COR-L47 (cell line): ENCODE measurements around the gene APOBEC3A.
"Not testable (repeated sequence)": the region's sequence is repeated elsewhere in the genome, so short reads cannot be mapped to it uniquely, and the experiment has no call there.

Source experiments
- DNase-seq: peaks from one replicate; lab custom pipeline; 2025; lab: John Stamatoyannopoulos, UW

The APOBEC3A gene

DNA sequence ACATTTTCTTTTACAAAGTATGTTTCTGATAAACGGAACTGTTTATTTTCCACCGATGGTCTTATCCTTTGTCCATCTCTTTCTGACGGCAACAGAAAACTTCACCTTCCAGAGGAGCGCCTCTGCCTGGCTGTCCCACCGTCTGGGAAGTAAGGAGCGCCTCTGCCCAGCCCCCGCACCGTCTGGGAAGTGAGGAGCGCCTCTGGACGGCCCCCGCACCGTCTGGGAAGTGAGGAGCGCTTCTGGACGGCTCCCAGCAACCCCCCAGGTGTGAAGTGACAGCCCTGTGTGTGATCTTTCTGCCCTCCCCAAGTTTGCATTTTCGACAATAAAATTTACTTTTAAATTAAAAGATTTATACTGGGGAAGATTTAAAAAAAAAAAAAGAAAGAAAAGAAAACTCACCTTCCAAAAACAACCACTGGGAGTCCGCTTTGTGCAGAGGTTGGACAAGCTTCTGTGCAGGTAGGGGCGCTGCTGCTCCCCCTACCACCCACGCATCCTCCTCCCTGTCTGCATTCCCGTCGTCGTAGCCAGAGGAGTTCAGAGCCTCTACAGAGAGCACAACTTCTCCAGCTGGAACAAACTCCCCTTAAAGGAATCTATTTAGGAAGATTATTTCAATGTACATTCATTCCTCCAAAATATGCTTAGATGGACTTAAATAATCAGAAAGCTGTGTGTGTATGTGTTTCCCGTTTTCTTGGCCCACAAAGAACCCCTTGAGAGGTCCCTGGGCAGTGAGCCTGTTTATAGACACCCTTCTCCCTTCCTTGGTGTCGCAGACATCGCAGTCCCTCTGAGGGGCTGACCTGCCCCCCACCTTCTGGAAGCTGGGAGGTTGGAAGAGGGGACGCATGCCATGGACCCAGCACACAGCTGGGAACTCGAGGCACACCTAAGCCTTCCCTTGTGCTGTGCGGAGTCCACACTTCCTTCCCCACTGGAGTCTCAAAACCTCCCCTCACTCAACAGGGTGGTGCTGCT lies 23.9 kb downstream of the APOBEC3A start:
- no peak for DNase-seq

DNA sequence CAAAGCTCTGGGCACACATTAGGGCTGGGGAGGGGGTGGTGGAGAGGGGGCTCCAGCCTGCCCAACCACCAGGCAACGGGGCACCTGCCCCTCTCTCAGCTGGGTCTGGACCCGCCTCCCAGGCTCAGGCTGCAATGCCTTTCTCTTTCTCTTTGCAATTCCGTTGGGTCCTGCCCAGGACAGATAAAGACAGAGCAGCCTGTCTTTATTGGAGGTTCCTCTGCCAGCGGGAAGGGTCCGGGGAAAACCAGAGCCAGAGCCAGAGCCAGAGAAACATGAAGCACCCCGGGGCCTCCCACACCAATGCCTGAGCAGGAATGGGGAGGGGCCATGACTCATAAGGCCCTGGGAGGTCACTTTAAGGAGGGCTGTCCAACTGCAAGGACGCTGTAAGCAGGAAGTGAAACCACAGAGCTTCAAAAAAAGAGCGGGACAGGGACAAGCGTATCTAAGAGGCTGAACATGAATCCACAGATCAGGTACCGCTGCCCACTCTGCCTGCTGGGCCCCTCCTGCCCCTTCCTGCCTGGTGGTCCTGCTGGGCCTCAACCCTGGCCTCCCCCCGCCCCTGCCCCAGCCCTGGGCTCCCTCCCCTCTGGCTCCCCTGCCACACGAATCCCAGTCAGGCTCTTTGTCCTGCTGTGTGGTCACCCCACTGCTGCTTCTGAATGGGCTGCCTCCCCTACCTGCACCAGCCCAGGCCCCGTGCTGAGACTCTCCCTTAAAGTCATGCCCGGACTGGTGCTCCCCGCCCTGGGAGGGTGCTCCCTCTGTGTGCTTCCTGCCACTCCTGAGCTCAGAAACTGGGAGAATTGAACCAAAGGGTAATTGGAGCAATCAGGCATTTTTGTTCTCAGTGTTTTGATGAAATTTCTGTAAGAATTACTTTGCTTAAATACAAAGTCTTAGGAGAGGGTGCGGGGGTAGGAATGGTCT lies 24.9 kb downstream of the APOBEC3A start, which contains the start of gene APOBEC3B:
Gene APOBEC3B (plus strand): TSS at position 356 of the 936 bp plus-strand sequence. CDS start 107 bp downstream, at position 463.
- peak; percentile 8 for DNase-seq

DNA sequence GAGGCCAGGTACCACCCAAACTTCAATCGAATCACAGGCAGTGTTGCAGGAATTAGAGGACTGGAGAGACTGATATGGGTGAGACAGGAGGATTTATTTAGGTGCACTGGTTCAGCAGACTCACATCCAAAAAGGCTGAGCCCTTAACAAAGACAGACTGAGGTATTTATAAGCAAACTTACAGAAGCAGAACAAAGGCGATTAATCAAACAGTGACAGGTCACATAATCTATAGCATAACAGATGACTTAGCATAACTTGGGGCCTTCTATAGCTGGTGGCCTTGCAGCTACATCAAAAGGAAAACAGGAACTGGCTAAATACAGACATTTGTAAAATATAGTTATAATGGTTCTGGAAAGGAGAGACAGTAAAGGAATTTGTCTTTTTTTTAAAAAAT lies 26.8 kb downstream of the APOBEC3A start:
- no peak for DNase-seq

GRCh38 chr22:38984784-38985757 lies 27.7 kb downstream of the APOBEC3A start:
- DNase-seq: not testable (repeated sequence)

DNA sequence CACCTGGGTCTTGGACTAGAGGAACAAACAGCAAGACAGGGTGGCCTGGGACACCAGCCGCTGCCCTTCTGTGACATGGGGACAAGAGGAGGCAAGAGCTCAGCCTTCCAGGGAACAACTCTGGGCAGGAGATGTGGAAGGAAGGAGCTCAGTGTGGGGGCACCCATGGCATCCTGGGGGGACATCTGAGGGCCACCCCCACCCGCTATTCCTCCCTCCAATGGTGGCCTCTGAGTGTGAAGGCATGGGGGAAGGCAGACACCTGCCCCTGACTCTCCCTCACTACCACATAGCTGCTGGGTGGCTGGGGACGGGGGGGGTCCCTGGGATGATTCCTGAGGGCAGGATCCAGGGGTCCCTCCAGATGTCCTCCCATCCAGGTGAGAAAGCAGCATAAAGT lies 29.2 kb downstream of the APOBEC3A start:
- no peak for DNase-seq

DNA sequence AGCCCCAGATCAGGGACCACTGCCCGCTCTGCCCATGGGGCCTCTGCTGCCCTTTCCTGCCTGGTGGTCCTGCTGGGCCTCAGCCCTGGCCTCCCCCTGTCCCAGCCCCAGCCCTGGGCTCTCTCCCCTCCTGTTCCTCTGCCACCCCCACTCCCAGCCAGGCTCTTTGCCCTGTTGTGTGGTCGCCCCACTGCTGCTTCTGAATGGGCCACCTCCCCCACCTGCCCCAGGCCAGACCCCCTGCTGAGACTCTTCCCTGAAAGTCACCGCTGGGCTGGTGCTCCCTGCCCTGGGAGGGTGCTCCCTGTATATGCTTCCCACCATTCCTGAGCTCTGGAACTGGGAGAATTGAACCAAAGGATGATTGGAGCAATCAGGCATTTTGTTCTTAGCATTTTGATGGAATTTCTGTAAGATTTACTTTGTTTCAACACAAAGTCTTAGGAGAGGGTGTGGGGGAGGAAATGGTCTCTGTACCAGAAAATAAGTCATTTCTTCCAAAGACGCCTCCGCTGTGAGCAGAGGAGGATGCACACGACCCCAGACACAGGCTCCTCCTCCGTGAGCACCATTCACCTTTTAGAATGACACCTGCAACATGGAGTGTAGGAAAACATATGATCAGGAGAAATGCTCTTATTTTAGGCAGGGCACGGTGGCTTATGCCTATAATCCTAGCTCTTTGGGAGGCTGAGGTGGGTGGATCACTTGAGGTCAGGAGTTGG lies 29.9 kb downstream of the APOBEC3A start:
- DNase-seq: no peak

DNA sequence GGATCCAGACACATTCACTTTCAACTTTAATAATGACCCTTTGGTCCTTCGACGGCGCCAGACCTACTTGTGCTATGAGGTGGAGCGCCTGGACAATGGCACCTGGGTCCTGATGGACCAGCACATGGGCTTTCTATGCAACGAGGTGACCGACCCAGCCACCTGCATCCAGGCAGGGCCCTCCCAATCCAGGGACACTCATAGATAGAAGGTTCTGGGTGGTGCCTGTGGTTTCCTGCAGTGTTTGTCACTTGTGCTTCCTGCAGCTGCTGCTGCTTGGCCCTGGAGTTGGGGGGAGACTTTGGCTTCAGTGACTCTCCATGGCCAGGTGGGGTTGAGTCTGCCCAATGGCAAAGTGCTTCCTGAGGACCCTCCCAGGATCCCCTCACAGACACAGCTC lies 32.1 kb downstream of the APOBEC3A start:
- DNase-seq: no peak

DNA sequence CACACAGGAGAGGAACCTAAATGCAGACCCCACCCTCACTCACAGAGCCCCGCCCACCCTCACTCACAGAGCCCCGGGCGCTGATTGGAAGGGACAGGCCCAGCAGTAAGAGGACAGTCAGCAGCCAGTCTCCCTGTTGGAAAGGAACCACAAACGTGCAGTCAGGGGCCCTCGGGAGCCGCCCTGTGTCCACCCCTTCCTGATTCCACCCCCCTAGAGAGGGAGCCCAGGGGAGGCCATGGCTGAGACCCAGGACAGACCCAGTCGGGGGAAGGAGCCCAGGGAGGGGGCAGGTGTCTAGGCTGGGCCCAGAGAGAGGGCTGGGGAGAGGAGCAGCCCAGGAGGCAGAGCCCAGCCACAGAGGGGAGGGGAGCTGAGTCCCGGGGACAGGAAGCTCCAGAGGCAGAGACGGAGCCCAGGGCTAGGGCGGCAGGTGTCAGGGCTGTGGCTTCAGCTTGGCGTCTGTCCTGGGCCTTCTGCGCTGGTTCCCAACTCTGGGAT lies 35.5 kb downstream of the APOBEC3A start:
- not testable (repeated sequence) for DNase-seq

GRCh38 chr22:38996105-38996504 lies 38.7 kb downstream of the APOBEC3A start:
- no peak for DNase-seq

DNA sequence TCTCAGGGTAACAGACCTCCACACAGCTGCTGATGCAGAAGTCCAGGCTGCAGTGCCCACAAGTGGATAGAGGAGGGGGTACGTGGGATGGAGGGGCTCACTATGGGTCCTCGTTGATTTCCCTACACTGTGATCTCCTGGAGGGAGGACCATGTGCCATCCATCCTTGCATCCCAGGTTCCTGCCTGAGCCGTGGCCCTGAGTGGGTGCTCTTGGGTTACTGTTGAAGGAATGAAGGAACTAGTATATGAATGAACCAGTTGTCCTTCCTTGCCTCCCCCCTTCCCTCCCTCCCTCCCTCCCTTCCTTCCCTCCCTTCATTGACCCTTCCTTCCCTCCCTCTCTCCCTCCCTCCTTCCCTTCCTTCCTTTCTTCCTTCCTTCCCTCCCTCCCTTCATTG lies 40.1 kb downstream of the APOBEC3A start:
- DNase-seq: no peak

DNA sequence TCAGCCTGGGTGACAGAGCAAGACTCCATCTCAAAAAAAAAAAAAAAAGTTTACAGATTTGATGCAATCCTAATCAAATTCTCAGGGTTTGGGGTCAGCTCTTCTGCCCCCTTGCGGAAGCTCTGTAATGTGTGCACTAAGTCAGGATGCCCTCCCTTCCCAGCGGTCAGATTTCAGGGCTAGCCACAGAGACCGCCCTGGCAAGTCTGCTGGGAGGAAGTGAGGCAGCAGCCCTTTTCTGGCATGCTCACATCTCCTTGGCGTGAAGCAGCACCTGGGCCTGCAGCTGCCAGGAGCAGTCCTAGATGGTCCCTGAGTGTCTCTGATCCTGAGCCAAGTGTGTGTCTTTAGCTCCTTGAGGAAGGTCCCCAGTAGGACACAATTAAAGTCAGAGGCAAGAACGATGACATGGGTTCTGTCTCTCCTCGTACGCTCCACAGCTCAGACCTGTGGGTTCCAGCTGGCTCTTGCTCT lies 45.8 kb downstream of the APOBEC3A start:
- DNase-seq: peak; percentile 50

GRCh38 chr22:39007177-39007576 lies 49.8 kb downstream of the APOBEC3A start:
- DNase-seq: no peak

DNA sequence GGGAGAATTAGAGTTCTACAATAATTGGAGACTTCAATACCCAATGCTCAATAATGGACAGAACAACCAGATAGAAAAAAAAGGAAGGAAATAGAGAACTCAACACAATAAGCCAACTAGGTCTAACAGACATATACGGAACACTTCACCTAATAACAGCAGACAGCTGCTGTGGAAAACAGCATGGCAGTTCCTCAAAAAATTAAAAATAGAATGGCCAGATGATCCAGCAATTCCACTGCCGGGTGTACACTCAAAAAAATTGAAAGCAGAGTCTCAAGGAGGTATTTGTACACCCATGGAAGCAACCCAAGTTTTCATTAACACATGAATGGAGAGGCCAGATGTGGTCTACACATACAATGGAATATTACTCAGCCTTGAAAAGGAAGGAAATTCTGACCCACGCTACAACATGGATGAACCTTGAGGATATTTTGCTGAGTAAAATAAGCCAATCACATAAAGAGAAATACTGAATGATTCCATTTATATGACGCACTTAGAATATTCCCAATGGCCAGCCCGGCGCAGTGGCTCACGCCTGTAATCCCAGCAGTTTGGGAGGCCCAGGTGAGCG lies 51.0 kb downstream of the APOBEC3A start:
- not testable (repeated sequence) for DNase-seq

- DNase-seq: no peak
These were observed 53.5 kb downstream of the APOBEC3A start for GRCh38 chr22:39010946-39011345.
